ENCODE measurements around the gene MRPL43. TPM values are rescaled to one million over a fixed set of nuclear protein-coding genes. Genes with fewer than 3 reads are reported as not detected.

Gene MRPL43
- 51.9 and 56.2 TPM in 2 replicates for total RNA-seq (2014; rRNA removed; shearing (Covaris generic))
- 49.8 and 53.8 TPM in 2 replicates for total RNA-seq (2022)
- percentile 62 among the genes with signal in this experiment for Bru-seq, nascent RNA
- BruChase-seq, experiment 1, labeled RNA remaining after a 6-hour chase: percentile 74 among the genes with signal in this experiment
- BruChase-seq, experiment 2, labeled RNA remaining after a 2-hour chase: percentile 73 among the genes with signal in this experiment
- long read RNA-seq, transcript MRPL43-203 (3 exons, 1,010 nt): major isoform, 27 of 43 reads
- long read RNA-seq, partial matches to known transcripts: 1 of 43 reads
- long read RNA-seq, other reads (novel, unspliced or antisense): 11 of 43 reads

GRCh38 chr10:100986952-100987684 lies at the start of gene MRPL43, which contains the start of gene TWNK:
Gene MRPL43, minus strand, starts transcription at chr10:100987497. Its CDS starts 54 bp downstream, at chr10:100987443.
Gene TWNK, plus strand, starts transcription at chr10:100987543. Its CDS starts 668 bp downstream, at chr10:100988211.
- H3K9me3 ChIP-seq (ENCODE audit: low read length): no peaks in the 10 kb centered on the region
- DNase-seq (ENCODE audit: low spot score): peak; percentile 84
- 0 out of 2 replicates have a peak, but pooled peaks cover 4% of the 10 kb centered on the region for H4K20me1 ChIP-seq (ENCODE audit: insufficient read depth, low read length)
- H3K4me3 ChIP-seq (ENCODE audit: low read depth, low read length, poor library complexity, severe bottlenecking): peak within 1 kb of the TSS; percentile 93
- H3K79me2 ChIP-seq (ENCODE audit: insufficient read depth, low read depth, low read length): peaks cover 44% of the 10 kb centered on the region
- TF ChIP-seq EZH2phosphoT487 (IDR thresholded peaks at IDR 0.05; ENCODE audit: borderline replicate concordance, low read depth, low read length) (no peak), CTCF (conservative IDR thresholded peaks at IDR 0.05; ENCODE audit: low read length) (no peak)
- CTCF ChIA-PET (ENCODE audit: unreplicated experiment): no interaction called here
- H3K4me2 ChIP-seq (ENCODE audit: low read length): peak within 1 kb of the TSS; percentile 73
- H3K9me2 ChIP-seq (ENCODE audit: insufficient read depth, low read length): no peaks in the 10 kb centered on the region
- H3K27ac ChIP-seq (ENCODE audit: low read depth, low read length, poor library complexity, severe bottlenecking): peak within 1 kb of the TSS; percentile 62
- H3K36me3 ChIP-seq (ENCODE audit: insufficient read depth, low read length): peaks cover 33% of the 10 kb centered on the region
- peak within 1 kb of the TSS; percentile 50 for H2AFZ ChIP-seq (ENCODE audit: low read length)
- intact Hi-C loops (cut with micrococcal nuclease; ENCODE audit: unreplicated experiment): no loop called here
- POLR2A ChIA-PET: interaction anchor here (1.0 to 1.5 kb wide), 2 partner anchors 9 to 20 kb away, joined by 3 to 5 read pairs; no protein-coding TSS in a partner anchor
- peaks cover 38% of the 10 kb centered on the region for H3K4me1 ChIP-seq (ENCODE audit: insufficient read depth, low read length, poor library complexity, severe bottlenecking)
- no TSS peak for BruUV-seq (replicated peaks)

GRCh38 chr10:101036726-101037125 lies 49.4 kb upstream of the MRPL43 start:
- no peak overlapping the region for H2AFZ ChIP-seq (ENCODE audit: low read length)
- H4K20me1 ChIP-seq (ENCODE audit: insufficient read depth, low read length): no peaks in the 10 kb centered on the region
- H3K27ac ChIP-seq (ENCODE audit: low read depth, low read length, poor library complexity, severe bottlenecking): no peak overlapping the region
- no peak overlapping the region for H3K4me3 ChIP-seq (ENCODE audit: low read depth, low read length, poor library complexity, severe bottlenecking)
- H3K79me2 ChIP-seq (ENCODE audit: insufficient read depth, low read depth, low read length): no peaks in the 10 kb centered on the region
- H3K4me2 ChIP-seq (ENCODE audit: low read length): no peak overlapping the region
- H3K36me3 ChIP-seq (ENCODE audit: insufficient read depth, low read length): no peaks in the 10 kb centered on the region
- intact Hi-C loops (cut with micrococcal nuclease; ENCODE audit: unreplicated experiment): no loop called here
- H3K9me2 ChIP-seq (ENCODE audit: insufficient read depth, low read length): no peaks in the 10 kb centered on the region
- peaks cover 14% of the 10 kb centered on the region for H3K4me1 ChIP-seq (ENCODE audit: insufficient read depth, low read length, poor library complexity, severe bottlenecking)
- TF ChIP-seq CTCF (conservative IDR thresholded peaks at IDR 0.05; ENCODE audit: low read length) (no peak), EZH2phosphoT487 (IDR thresholded peaks at IDR 0.05; ENCODE audit: borderline replicate concordance, low read depth, low read length) (no peak)
- ChIA-PET CTCF (ENCODE audit: unreplicated experiment) (interaction anchor here (0.7 kb wide), 1 partner anchor 1255 kb away, joined by 3 read pairs; no protein-coding TSS in a partner anchor), POLR2A (no interaction called here)
- H3K9me3 ChIP-seq (ENCODE audit: low read length): no peaks in the 10 kb centered on the region
- no peak for DNase-seq (ENCODE audit: low spot score)
- BruUV-seq (replicated peaks): no TSS peak

All from OCI-LY7 (cell line).